ENCODE results near the gene CLEC16A.
A peak's percentile ranks its signal among the peaks of the same experiment; 100 is the strongest.
"Not testable (repeated sequence)": the region's sequence is repeated elsewhere in the genome, so short reads cannot be mapped to it uniquely, and the experiment has no call there.

The CLEC16A gene

GRCh38 chr16:11205065-11205699 lies 260.8 kb downstream of the CLEC16A start:
- DNase-seq, result no peak

DNA sequence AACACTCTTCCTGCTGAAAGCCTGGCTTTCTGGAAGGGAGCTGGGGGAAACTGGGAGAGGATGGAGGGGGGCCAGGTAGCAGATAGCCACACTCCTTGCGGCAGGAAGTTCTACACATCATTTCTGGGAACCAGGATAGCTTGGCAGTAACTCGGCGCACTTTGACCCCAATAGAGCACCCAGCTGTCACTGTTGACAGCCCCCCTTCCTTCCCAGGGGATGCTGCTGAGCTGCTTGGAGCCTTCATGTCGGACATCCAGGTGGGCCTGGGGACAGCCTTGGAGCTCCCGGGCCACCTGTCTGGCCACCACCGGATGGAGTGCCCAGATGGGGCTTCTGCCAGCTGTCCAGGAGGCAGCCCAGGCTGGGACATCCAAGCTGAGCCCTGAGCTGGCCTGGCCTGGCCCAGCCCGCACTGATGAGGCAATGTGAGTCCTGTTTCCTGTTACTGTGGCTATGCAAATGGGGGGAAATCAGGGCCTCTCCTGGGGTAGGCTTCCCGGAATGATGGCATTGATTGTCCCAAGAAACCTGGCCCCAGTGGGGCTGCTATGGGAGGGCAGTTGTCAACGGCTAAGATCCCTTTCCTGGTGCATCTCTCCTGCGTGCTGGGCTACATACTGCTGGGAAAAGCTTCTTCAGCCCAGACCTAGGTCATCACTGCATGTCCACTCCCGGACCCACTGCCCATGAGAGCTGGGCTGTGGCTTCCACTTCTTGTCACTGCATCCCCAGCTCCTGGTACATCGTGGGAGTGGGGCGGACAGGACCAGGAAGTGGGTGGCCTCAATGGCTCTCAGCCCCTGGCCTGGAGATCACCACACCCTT lies 261.6 kb downstream of the CLEC16A start:
- DNase-seq, result peak in 1 of 14 donors; percentile 15

DNA sequence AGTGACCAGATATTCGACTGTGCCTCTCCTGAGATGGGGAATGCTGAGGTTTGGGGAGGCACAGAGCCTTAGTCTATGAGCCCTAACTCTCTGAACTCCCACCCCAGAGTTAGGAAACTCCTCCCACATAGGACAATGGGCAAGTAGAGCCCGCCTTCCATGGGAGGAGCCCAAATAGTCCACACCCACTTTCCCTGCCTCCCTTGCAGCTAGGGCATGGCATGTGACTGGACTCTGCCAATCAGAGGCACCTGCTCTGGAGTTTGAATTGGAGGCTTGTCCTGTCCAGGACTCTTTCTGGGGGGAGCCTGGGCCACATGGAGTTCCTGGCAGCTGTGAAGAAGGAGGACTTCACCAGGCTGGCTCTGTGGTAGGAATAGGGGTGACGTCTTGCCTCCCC lies 263.3 kb downstream of the CLEC16A start:
- DNase-seq, result no peak

DNA sequence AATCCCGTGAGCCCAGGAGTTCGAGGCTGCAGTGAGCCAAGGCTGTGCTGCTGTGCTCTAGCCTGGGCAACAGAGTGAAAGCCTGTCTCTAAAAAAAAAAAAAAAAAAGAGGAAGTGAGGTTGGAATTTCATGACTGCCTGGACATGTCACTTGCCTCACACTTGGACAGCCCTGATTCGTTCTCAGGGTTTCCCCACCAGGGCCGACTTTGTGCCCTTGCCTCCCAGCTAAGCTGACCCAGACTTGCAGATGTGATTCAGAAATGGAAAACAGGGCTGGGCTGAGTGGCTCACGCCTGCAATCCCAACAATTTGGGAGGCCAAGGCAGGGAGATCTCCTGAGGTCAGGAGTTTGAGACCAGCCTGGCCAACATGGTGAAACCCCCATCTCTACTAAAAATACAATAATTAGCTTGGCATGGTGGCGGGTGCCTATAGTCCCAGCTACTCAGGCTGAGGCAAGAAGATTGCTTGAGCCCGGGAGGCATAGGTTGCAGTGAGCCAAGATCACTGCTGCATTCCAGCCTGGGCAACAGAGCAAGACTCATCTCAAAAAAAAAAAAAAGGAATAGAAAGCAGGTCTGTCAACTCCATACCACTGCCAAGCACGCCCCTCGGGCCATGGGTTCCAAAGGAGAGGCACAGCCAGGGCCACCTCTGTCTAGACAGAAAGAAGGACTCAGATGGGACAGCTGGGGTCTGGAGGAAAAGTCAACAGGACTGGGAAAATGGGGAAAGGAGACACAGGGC lies 264.7 kb downstream of the CLEC16A start:
- no peak for DNase-seq

- no peak for DNase-seq
Measured at GRCh38 chr16:11210260-11210659, 265.9 kb downstream of the CLEC16A start.

DNA sequence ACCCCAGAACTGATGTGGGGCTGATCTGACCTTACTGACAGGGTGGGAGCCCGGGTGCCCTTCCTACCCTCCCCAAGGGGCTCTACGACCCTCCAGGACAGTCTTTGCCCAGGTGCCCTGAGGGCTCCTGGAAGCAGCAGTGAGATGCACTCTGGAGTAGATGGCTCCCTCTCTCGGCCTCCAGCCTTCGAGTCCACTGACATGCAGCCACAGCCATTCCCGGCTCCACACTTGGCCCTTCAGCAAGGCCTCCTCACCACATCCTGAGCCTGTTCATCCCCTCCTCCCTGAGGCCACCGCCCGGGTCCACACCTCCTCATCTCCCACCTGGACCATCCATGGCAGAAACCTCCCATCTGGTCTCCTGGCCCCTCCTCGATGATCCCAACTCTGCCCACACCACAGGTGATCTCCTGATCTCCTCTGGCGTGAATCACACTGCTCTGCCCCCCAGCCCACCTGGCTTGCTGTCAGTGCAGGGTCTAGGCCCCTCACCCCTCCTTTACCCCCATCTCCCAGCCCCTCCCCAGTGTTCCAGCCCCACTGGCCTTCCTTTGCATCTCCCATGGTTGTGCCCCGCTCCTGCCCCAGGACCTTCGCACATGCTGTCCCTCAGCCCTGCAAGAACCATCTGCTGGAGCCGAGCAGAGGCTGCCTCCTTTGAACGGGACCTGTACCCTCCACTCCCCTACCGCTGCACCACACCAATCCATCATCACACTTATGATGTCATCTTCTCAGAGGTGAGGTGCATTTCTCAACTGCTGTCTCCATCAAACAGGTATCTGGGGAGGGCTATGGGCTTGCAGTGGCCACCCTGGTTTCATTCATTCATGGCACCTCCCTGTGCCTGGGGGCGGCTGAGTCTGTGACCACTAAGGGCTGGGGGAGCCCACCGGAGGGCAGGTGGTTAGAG lies 267.0 kb downstream of the CLEC16A start:
- no peak for DNase-seq

- DNase-seq, result no peak
Measured at GRCh38 chr16:11211977-11212797, 267.8 kb downstream of the CLEC16A start.

DNA sequence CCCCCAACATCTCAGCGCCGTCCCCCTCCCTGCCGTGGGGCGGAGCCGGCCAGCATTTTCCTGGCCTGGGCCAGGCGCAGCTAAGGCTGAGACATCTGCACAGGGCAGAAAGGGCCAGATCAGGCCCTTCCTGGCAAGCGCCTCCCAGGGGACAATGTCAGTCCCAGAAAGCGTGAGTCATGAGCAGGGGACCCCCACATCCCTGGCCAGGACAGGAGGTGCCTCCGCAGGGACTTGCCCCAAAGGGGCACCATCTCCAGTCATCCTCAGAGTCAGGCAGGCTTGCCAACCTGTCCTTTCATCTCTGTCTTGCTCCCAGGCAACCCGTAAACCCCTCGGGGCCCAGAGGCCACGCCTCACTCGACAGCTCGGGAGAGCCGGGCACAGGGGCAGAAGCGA lies 268.4 kb downstream of the CLEC16A start:
- DNase-seq, result no peak

GRCh38 chr16:11213373-11213772 lies 269.0 kb downstream of the CLEC16A start:
- no peak for DNase-seq

DNA sequence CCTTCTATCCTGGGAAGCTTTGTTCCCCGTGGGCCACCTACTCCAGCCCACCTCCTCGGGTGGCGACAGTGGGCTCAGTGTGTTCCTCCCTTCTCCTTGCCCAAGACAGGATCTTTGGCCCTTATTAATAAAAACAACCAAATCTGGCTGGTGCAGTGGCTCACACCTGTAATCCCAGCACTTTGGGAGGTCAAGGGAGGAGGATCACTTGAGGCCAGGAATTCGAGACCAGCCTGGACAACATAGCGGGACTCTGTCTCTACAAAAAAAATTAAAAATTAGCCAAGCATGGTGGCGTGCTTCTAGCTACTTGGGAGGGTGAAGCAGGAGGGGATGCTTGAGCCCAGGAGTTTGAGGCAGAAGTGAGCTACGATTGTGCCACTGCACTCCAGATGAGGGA lies 269.4 kb downstream of the CLEC16A start:
- DNase-seq, result no peak

- no peak for DNase-seq
Measured at GRCh38 chr16:11215935-11216556, 271.7 kb downstream of the CLEC16A start.

- no peak for DNase-seq
Measured at GRCh38 chr16:11217651-11218603, 273.6 kb downstream of the CLEC16A start.

DNA sequence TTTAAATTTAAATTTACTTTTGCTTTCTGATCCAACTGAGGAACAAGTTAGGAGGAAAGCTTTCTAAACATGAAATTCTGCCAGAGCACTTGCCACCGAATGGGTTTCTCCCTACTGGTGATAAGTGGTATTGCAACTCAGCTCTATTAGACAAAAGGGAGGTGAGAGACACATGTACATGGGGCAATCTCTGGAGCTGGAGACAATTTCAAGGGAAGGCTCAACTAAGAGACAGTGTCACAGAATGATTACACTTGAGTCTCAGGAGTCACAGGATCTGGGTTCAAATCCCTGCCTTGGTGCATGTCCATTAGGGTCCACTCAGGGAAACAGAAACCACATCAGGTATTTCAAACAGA lies 274.2 kb downstream of the CLEC16A start:
- DNase-seq, result no peak

- no peak for DNase-seq
Measured at GRCh38 chr16:11219178-11219577, 274.8 kb downstream of the CLEC16A start.

GRCh38 chr16:11220507-11220906 lies 276.1 kb downstream of the CLEC16A start:
- DNase-seq, result not testable (repeated sequence)

- DNase-seq, result peak in 7 of 14 donors; percentile 2 to 89 (median 32)
Measured at GRCh38 chr16:11224096-11224893, 279.9 kb downstream of the CLEC16A start.

GRCh38 chr16:11224894-11225676 lies 280.7 kb downstream of the CLEC16A start:
- DNase-seq, result peak in 2 of 14 donors; percentile 5
